GM12878 (cell line): ENCODE data around the gene ZGLP1. TPM values are rescaled to one million over a fixed set of nuclear protein-coding genes. Genes with fewer than 3 reads are reported as not detected.

Experiments used
- ATF2 ChIP-seq: IDR thresholded peaks from 2 replicates; pipeline ENCODE4 v1.6.1; 2012; ENCODE audit warnings: low read length, inconsistent platforms
- BCL3 ChIP-seq: IDR thresholded peaks from 2 replicates; pipeline ENCODE4 v1.6.1; 2011; ENCODE audit warnings: borderline replicate concordance, low read depth, mild to moderate bottlenecking, moderate library complexity, low read length; ENCODE audit not compliant: insufficient read depth, poor library complexity, severe bottlenecking
- CREM ChIP-seq: IDR thresholded peaks from 2 replicates; pipeline ENCODE4 v1.6.1; 2014; ENCODE audit warnings: antibody characterized with exemption, low read depth
- EED ChIP-seq: sonication (generic); IDR thresholded peaks from 2 replicates; pipeline ENCODE4 v1.6.1; 2016; ENCODE audit warnings: antibody characterized with exemption, low read depth
- FOXM1 ChIP-seq: IDR thresholded peaks from 2 replicates; pipeline ENCODE4 v1.6.1; 2012; ENCODE audit warnings: low read depth, mild to moderate bottlenecking, inconsistent platforms, low read length, moderate library complexity
- MYB ChIP-seq: fragments of 150-350 bp; IDR thresholded peaks from 2 replicates; pipeline ENCODE4 v1.6.1; 2014; ENCODE audit warnings: mild to moderate bottlenecking, low read depth, low read length, borderline replicate concordance
- NBN ChIP-seq: fragments of 450-650 bp; IDR thresholded peaks from 2 replicates; pipeline ENCODE4 v1.6.1; 2016
- NKRF ChIP-seq: fragments of 450-650 bp; conservative IDR thresholded peaks from 2 replicates; pipeline ENCODE4 v1.6.1; 2017; ENCODE audit warnings: mild to moderate bottlenecking, moderate library complexity
- PAX5 ChIP-seq: IDR thresholded peaks from 2 replicates; pipeline ENCODE4 v1.6.1; 2011; ENCODE audit warnings: low read depth, low read length, borderline replicate concordance
- PKNOX1 ChIP-seq: fragments of 450-650 bp; IDR thresholded peaks from 2 replicates; pipeline ENCODE4 v1.6.1; 2016; ENCODE audit warnings: mild to moderate bottlenecking
- RELB ChIP-seq: fragments of 450-650 bp; IDR thresholded peaks from 2 replicates; pipeline ENCODE4 v1.6.1; 2017; ENCODE audit warnings: low read depth, mild to moderate bottlenecking, moderate library complexity
- RUNX3 ChIP-seq: IDR thresholded peaks from 2 replicates; pipeline ENCODE4 v1.6.1; 2012; ENCODE audit warnings: low read length, inconsistent platforms
- SMAD1 ChIP-seq: fragments of 450-650 bp; IDR thresholded peaks from 2 replicates; pipeline ENCODE4 v1.6.1; 2018; ENCODE audit warnings: mild to moderate bottlenecking, low read depth; ENCODE audit not compliant: partially characterized antibody
- STAT3 ChIP-seq: IDR thresholded peaks from 2 replicates; pipeline ENCODE4 v1.6.1; 2011; ENCODE audit warnings: low read depth, low read length, improper control_type of control experiment
- TAF1 ChIP-seq: IDR thresholded peaks from 2 replicates; pipeline ENCODE4 v1.6.1; 2011; ENCODE audit warnings: mild to moderate bottlenecking, low read depth, low read length, borderline replicate concordance
- TARDBP ChIP-seq: IDR thresholded peaks from 2 replicates; pipeline ENCODE4 v1.6.1; 2016; ENCODE audit warnings: borderline replicate concordance
- YY1 ChIP-seq: IDR thresholded peaks from 2 replicates; pipeline ENCODE4 v1.6.1; 2011; ENCODE audit warnings: low read depth, mild to moderate bottlenecking, low read length
- ZNF687 ChIP-seq: fragments of 450-650 bp; IDR thresholded peaks from 2 replicates; pipeline ENCODE4 v1.6.1; 2017; ENCODE audit warnings: mild to moderate bottlenecking, moderate library complexity
- polyA plus RNA-seq, 11 experiments: library from polyadenylated mRNA; depleted of rRNA in 4 of 11; unstranded in 6 of 11; stranded (reverse) in 5 of 11; fragments of >200 nt; fragmentation: Nextera tagmentation in 4 of 11; fragmentation: Illumina TruSeq in 1 of 11; extraction: Ambion mirVana in 4 of 11; extraction: Trizol in 1 of 11; gene quantifications; 1 replicate in 1 of 11; 2 replicates in 10 of 11; pipeline versions ENCODE4 v1.2.1 to v1.2.3, GENCODE V29; 2011 to 2016; ENCODE audit warnings: inconsistent platforms in 2 of 11, missing spikeins in 2 of 11, low read depth in 1 of 11
- total RNA-seq, 4 experiments: library from RNA; depleted of rRNA in 3 of 4; stranded (reverse); fragments of >200 nt in 3 of 4; fragmentation: Illumina TruSeq in 1 of 4; extraction: Trizol in 1 of 4; gene quantifications; 2 replicates each; pipeline versions ENCODE4 v1.2.1 to v1.2.3, GENCODE V29; 2013 to 2021

The ZGLP1 gene
- total and polyA plus RNA-seq, 10 of the 15 experiments (the other 5 are each of a cell fraction or from before 2014, with no cell fraction given) = 0.29 to 5.6 (median 1.3) TPM

- TF ChIP-seq YY1 (0 out of 2 replicates have a peak, but pooled peaks have one; percentile 6), MYB (0 out of 2 replicates have a peak, but pooled peaks have one; percentile 13), TAF1 (0 out of 2 replicates have a peak, but pooled peaks have one; percentile 39), STAT3 (no peak), ATF2 (0 out of 2 replicates have a peak, but pooled peaks have one; percentile 50), RUNX3 (peak; percentile 53), ZNF687 (no peak), BCL3 (peak; percentile 50), PAX5 (0 out of 2 replicates have a peak, but pooled peaks have one; percentile 59), NKRF (0 out of 2 replicates have a peak, but pooled peaks have one; percentile 39), CREM (peak; percentile 52), SMAD1 (peak; percentile 100), EED (peak; percentile 84), TARDBP (peak; percentile 24; the same call in 1 of the 2 replicates), RELB (peak; percentile 86), FOXM1 (peak; percentile 61), NBN (0 out of 2 replicates have a peak, but pooled peaks have one; percentile 15), PKNOX1 (peak; percentile 87)
Measured at GRCh38 chr19:10271543-10272086, 38.0 kb downstream of the ZGLP1 start (continued).
